GM23338 (cell line): ENCODE data around the gene PEX10.

Experiments
- CREB1 ChIP-seq: fragments of 250-450 bp; sonication (Bioruptor Pico); IDR thresholded peaks from 2 replicates; pipeline ENCODE4 v1.5.0; 2020; ENCODE audit warnings: low read depth, mild to moderate bottlenecking, moderate library complexity
- EZH2 ChIP-seq: fragments of 200-600 bp; sonication (generic); IDR thresholded peaks from one replicate; pipeline ENCODE4 v1.8.0; 2017; ENCODE audit warnings: antibody characterized with exemption, mild to moderate bottlenecking, low read depth; ENCODE audit not compliant: unreplicated experiment
- EZH2phosphoT487 ChIP-seq: fragments of 200-600 bp; sonication (generic); IDR thresholded peaks from one replicate; pipeline ENCODE4 v1.8.1; 2018; ENCODE audit warnings: antibody characterized with exemption; ENCODE audit not compliant: unreplicated experiment
- POLR2AphosphoS5 ChIP-seq: IDR thresholded peaks from 2 replicates; pipeline ENCODE4 v1.6.1; 2016; ENCODE audit warnings: antibody characterized with exemption, low read depth
- STAT1 ChIP-seq: IDR thresholded peaks from one replicate; pipeline ENCODE4 v1.6.1; 2016; ENCODE audit warnings: antibody characterized with exemption; ENCODE audit not compliant: unreplicated experiment
- TF ChIP-seq, protein P1 (sequence below), 2 experiments: fragments of 200-600 bp in 1 of 2; sonication (generic) in 1 of 2; conservative IDR thresholded peaks; 2 replicates each; pipeline versions ENCODE4 v1.5.1 to v1.6.1; 2016 to 2017; ENCODE audit warnings: antibody characterized with exemption in 2 of 2, low read depth in 2 of 2, mild to moderate bottlenecking in 2 of 2, moderate library complexity in 1 of 2
- TF ChIP-seq, protein P2 (sequence below): IDR thresholded peaks from one replicate; pipeline ENCODE4 v1.6.1; 2018; ENCODE audit warnings: antibody characterized with exemption; ENCODE audit not compliant: unreplicated experiment
- TF ChIP-seq, protein P3 (sequence below): IDR thresholded peaks from 2 replicates; pipeline ENCODE4 v1.6.1; 2016; ENCODE audit warnings: antibody characterized with exemption

DNA sequence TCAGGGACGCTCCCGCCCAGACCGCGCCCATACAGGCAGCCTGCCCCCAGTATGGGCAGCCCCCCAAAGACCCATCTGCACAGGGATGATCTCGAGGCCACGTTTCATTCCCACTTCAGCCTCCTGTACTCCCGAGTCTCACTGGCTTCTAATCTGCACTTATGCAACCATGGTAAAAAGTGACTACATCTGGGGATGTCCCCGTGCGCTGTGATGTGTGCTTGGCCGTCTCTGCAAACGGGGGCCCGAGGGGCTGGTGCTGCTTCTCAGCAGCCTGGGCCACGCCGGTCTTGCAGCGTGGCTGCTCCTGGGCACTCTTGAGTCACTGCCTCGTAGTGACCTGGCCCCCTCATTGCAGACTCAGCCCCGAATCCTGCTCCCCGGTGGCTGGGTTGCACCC, 46.3 kb upstream of the PEX10 start:
- TF ChIP-seq, protein P1, sequence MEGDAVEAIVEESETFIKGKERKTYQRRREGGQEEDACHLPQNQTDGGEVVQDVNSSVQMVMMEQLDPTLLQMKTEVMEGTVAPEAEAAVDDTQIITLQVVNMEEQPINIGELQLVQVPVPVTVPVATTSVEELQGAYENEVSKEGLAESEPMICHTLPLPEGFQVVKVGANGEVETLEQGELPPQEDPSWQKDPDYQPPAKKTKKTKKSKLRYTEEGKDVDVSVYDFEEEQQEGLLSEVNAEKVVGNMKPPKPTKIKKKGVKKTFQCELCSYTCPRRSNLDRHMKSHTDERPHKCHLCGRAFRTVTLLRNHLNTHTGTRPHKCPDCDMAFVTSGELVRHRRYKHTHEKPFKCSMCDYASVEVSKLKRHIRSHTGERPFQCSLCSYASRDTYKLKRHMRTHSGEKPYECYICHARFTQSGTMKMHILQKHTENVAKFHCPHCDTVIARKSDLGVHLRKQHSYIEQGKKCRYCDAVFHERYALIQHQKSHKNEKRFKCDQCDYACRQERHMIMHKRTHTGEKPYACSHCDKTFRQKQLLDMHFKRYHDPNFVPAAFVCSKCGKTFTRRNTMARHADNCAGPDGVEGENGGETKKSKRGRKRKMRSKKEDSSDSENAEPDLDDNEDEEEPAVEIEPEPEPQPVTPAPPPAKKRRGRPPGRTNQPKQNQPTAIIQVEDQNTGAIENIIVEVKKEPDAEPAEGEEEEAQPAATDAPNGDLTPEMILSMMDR (conservative IDR thresholded peaks at IDR 0.05; ENCODE audit: low read depth in 2 of 2), result no peak
- TF ChIP-seq, protein P2, sequence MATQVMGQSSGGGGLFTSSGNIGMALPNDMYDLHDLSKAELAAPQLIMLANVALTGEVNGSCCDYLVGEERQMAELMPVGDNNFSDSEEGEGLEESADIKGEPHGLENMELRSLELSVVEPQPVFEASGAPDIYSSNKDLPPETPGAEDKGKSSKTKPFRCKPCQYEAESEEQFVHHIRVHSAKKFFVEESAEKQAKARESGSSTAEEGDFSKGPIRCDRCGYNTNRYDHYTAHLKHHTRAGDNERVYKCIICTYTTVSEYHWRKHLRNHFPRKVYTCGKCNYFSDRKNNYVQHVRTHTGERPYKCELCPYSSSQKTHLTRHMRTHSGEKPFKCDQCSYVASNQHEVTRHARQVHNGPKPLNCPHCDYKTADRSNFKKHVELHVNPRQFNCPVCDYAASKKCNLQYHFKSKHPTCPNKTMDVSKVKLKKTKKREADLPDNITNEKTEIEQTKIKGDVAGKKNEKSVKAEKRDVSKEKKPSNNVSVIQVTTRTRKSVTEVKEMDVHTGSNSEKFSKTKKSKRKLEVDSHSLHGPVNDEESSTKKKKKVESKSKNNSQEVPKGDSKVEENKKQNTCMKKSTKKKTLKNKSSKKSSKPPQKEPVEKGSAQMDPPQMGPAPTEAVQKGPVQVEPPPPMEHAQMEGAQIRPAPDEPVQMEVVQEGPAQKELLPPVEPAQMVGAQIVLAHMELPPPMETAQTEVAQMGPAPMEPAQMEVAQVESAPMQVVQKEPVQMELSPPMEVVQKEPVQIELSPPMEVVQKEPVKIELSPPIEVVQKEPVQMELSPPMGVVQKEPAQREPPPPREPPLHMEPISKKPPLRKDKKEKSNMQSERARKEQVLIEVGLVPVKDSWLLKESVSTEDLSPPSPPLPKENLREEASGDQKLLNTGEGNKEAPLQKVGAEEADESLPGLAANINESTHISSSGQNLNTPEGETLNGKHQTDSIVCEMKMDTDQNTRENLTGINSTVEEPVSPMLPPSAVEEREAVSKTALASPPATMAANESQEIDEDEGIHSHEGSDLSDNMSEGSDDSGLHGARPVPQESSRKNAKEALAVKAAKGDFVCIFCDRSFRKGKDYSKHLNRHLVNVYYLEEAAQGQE, result no peak
- TF ChIP-seq POLR2AphosphoS5, result no peak
- TF ChIP-seq EZH2phosphoT487, result no peak
- TF ChIP-seq, protein P3, sequence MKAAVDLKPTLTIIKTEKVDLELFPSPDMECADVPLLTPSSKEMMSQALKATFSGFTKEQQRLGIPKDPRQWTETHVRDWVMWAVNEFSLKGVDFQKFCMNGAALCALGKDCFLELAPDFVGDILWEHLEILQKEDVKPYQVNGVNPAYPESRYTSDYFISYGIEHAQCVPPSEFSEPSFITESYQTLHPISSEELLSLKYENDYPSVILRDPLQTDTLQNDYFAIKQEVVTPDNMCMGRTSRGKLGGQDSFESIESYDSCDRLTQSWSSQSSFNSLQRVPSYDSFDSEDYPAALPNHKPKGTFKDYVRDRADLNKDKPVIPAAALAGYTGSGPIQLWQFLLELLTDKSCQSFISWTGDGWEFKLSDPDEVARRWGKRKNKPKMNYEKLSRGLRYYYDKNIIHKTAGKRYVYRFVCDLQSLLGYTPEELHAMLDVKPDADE, result no peak
- no peak for TF ChIP-seq STAT1
- no peak for TF ChIP-seq EZH2
- TF ChIP-seq CREB1 (CRISPR knock-in tag), result no peak
